ENCODE data around the gene PXDC1. TPM values are rescaled to one million over a fixed set of nuclear protein-coding genes. Genes with fewer than 3 reads are reported as not detected.

PXDC1 gene
- total and polyA plus RNA-seq, 2 experiments from 2014 or later: 1.2 to 1.8 TPM

DNA sequence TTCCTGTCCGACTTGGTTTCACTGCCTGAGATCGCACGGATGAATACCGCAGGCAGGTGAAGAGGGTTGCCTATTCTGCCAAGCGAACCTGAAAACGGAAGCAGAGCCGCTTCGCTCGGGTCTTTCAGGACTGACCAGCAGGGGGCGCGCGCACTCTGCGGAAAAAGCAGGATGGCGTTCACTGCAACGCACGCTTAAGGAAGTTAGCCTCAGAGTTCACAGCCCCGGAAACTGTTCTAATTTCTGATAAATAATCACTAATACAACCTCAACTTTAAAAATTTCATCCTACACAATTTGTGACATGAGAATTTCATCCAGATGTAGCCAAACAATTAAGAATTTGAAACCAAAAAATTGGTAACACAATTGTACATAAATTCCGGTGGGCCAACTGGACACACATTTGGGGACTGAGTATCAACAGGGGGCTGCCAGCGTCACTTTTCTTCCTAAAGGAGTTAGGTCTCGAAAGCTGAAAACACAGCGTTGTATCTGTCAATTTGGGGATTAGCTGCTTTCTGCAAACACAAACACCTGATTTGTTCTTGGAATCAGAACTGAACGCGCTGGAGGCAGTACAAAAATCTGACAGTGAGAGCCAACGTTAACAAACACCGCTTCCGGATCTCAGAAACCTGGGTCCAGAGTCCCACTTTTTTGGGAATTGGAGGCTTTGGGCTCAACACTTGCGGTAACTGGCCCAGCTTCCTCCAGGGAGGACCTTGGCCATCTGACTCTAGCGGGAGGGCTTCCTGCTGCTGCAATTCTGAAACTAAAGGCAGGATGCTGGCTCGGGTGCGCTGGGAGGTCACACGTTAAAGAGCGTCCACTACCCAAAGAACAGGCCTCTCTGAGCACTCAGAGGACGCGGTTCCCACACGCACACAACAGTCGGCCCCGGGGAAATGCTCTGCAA lies 8.8 kb downstream of the PXDC1 start:
- no peak overlapping the region for H3K4me3 ChIP-seq
- H3K4me3 Mint-ChIP-seq: peak overlapping the region; percentile 3; the same call in 1 of the 3 replicates
- no peak overlapping the region for H3K27ac Mint-ChIP-seq
- H3K4me1 ChIP-seq (ENCODE audit: insufficient read depth): peaks cover 10% of the 10 kb centered on the region
- no peak overlapping the region for H2AFZ ChIP-seq
- H3F3A ChIP-seq (replicated peaks; ENCODE audit: low read depth): no peaks in the 10 kb centered on the region
- H3K9me3 Mint-ChIP-seq: no peaks in the 10 kb centered on the region
- no peak overlapping the region for H3K4me2 ChIP-seq
- H3K36me3 ChIP-seq (ENCODE audit: insufficient read depth): no peaks in the 10 kb centered on the region
- no peaks in the 10 kb centered on the region for H3K36me3 Mint-ChIP-seq (ENCODE audit: low read depth)
- peaks cover 14% of the 10 kb centered on the region for H3K27me3 Mint-ChIP-seq (ENCODE audit: insufficient read depth, low read depth, poor library complexity)
- ATAC-seq: peak; percentile 87
- TF ChIP-seq, protein P1, sequence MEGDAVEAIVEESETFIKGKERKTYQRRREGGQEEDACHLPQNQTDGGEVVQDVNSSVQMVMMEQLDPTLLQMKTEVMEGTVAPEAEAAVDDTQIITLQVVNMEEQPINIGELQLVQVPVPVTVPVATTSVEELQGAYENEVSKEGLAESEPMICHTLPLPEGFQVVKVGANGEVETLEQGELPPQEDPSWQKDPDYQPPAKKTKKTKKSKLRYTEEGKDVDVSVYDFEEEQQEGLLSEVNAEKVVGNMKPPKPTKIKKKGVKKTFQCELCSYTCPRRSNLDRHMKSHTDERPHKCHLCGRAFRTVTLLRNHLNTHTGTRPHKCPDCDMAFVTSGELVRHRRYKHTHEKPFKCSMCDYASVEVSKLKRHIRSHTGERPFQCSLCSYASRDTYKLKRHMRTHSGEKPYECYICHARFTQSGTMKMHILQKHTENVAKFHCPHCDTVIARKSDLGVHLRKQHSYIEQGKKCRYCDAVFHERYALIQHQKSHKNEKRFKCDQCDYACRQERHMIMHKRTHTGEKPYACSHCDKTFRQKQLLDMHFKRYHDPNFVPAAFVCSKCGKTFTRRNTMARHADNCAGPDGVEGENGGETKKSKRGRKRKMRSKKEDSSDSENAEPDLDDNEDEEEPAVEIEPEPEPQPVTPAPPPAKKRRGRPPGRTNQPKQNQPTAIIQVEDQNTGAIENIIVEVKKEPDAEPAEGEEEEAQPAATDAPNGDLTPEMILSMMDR (conservative IDR thresholded peaks at IDR 0.05; ENCODE audit: low read depth in 2 of 2): peak; percentile 92 to 97
- TF ChIP-seq EZH2phosphoT487 (IDR thresholded peaks at IDR 0.05; ENCODE audit: unreplicated experiment) (no peak), POLR2AphosphoS5 (IDR thresholded peaks at IDR 0.05; ENCODE audit: low read depth) (no peak)
- H4K20me1 ChIP-seq (replicated peaks; ENCODE audit: insufficient read depth): no peaks in the 10 kb centered on the region
- no peak overlapping the region for H3K27ac ChIP-seq (ENCODE audit: low read depth)
- H3K79me2 ChIP-seq (replicated peaks; ENCODE audit: insufficient read depth): no peaks in the 10 kb centered on the region
- peak; percentile 91 for DNase-seq (ENCODE audit: low spot score)
- H3K4me1 Mint-ChIP-seq: peaks cover 34% of the 10 kb centered on the region
- H3K9me2 ChIP-seq (ENCODE audit: insufficient read depth): no peaks in the 10 kb centered on the region
- H3K27me3 ChIP-seq (ENCODE audit: insufficient read depth): no peaks in the 10 kb centered on the region

DNA sequence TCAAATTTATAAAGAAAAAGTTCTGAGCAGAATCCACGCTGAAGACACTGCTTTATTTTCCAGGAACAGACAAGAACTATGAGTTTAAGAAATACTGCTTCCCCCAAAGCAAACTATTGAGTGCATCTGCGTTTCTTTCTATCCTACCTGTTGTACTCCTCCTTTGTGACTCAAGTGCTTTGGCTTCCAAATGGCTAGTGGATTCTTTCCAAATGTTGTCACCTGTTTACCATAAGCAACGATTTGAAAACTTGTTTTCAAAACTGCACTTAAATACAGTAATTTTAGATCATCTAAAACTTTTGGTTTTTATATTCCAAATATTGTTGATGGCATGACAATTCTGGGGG lies 9.5 kb downstream of the PXDC1 start:
- no peaks in the 10 kb centered on the region for H3K36me3 Mint-ChIP-seq (ENCODE audit: low read depth)
- H3K4me2 ChIP-seq: no peak overlapping the region
- H3K4me3 Mint-ChIP-seq: peak overlapping the region; percentile 3; the same call in 1 of the 3 replicates
- no peak for DNase-seq (ENCODE audit: low spot score)
- H3K9me3 Mint-ChIP-seq: no peaks in the 10 kb centered on the region
- no peak overlapping the region for H3K27ac ChIP-seq (ENCODE audit: low read depth)
- TF ChIP-seq POLR2AphosphoS5 (IDR thresholded peaks at IDR 0.05; ENCODE audit: low read depth) (no peak), EZH2 (IDR thresholded peaks at IDR 0.05; ENCODE audit: low read depth, unreplicated experiment) (no peak)
- TF ChIP-seq, protein P2, sequence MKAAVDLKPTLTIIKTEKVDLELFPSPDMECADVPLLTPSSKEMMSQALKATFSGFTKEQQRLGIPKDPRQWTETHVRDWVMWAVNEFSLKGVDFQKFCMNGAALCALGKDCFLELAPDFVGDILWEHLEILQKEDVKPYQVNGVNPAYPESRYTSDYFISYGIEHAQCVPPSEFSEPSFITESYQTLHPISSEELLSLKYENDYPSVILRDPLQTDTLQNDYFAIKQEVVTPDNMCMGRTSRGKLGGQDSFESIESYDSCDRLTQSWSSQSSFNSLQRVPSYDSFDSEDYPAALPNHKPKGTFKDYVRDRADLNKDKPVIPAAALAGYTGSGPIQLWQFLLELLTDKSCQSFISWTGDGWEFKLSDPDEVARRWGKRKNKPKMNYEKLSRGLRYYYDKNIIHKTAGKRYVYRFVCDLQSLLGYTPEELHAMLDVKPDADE (IDR thresholded peaks at IDR 0.05): no peak
- TF ChIP-seq, protein P1 (conservative IDR thresholded peaks at IDR 0.05; ENCODE audit: low read depth in 2 of 2): no peak
- H3K79me2 ChIP-seq (replicated peaks; ENCODE audit: insufficient read depth): no peaks in the 10 kb centered on the region
- H3F3A ChIP-seq (replicated peaks; ENCODE audit: low read depth): no peaks in the 10 kb centered on the region
- no peak overlapping the region for H3K4me3 ChIP-seq
- H3K27me3 ChIP-seq (ENCODE audit: insufficient read depth): no peaks in the 10 kb centered on the region
- H3K27me3 Mint-ChIP-seq (ENCODE audit: insufficient read depth, low read depth, poor library complexity): peaks cover 16% of the 10 kb centered on the region
- H3K4me1 ChIP-seq (ENCODE audit: insufficient read depth): peaks cover 10% of the 10 kb centered on the region
- H3K4me1 Mint-ChIP-seq: peaks cover 38% of the 10 kb centered on the region
- H3K36me3 ChIP-seq (ENCODE audit: insufficient read depth): no peaks in the 10 kb centered on the region
- H3K9me2 ChIP-seq (ENCODE audit: insufficient read depth): no peaks in the 10 kb centered on the region
- no peak; the same call in 2 of the 3 replicates for ATAC-seq
- no peaks in the 10 kb centered on the region for H4K20me1 ChIP-seq (replicated peaks; ENCODE audit: insufficient read depth)
- H2AFZ ChIP-seq: no peak overlapping the region
- no peak overlapping the region for H3K27ac Mint-ChIP-seq
